Measurements from ENCODE around the gene PSMA6.
"Not testable (repeated sequence)": the region's sequence is repeated elsewhere in the genome, so short reads cannot be mapped to it uniquely, and the experiment has no call there.

The PSMA6 gene

DNA sequence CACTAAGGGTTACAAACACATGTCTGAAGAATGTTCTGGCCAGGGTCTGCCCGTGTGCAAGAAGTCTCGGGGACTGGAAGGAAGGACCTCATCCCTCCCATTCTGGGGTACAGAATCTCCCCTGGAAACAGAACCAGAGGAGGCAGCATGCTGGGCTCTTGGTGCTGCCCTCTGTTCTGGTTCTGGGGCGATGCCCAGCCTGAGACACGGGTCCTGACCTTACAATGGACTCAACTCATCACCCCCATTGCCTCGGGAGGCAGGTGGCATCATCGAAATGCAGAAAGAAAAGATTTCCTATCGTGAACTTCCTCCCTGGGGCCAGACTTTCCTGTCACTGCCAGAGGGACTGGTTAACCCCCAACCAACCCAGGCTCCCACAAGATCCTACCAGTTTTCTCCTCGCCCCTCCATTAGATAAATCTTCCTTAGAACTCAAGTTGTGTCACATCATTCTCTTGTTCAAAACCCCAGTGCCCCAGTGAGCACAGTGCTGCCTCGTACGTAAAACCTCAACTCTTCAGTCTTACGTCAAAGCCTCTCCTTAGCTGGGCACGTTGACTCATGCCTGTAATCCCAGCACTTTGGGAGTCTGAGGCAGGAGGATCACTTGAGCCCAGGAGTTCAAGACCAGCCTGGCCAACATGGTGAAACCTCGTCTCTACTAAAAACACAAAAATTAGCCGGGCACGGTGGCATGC, 52.1 kb downstream of the PSMA6 start:
- no peak for DNase-seq

GRCh38 chr14:35346738-35347322, 54.6 kb downstream of the PSMA6 start:
- no peak for DNase-seq

- DNase-seq = no peak
Observed at GRCh38 chr14:35347323-35348043, 55.3 kb downstream of the PSMA6 start.

GRCh38 chr14:35348044-35348380, 55.8 kb downstream of the PSMA6 start:
- DNase-seq = not testable (repeated sequence)

GRCh38 chr14:35349496-35350365, 57.5 kb downstream of the PSMA6 start:
- DNase-seq = no peak

DNA sequence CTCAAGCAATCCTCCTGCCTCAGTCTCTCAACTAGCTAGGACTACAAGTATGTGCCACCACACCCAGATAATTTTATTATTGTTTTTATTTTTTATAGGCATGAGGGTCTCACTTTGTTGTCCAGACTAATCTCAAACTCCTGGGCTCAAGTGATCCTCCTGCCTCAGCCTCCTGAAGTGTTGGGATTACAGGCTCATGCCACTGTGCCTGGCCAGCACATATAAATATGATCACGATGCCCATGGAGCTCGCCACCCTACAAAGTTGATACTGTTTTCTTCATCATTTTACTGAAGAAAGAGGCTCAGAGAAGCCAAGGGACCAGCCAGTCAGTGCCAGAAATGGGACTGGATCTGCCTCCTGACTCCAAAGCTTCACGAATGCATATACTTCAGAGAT, 59.3 kb downstream of the PSMA6 start:
- no peak for DNase-seq

GRCh38 chr14:35351897-35352273, 59.7 kb downstream of the PSMA6 start:
- no peak for DNase-seq

GRCh38 chr14:35352274-35353233, 60.4 kb downstream of the PSMA6 start:
- DNase-seq = no peak

GRCh38 chr14:35353409-35354172, 61.4 kb downstream of the PSMA6 start:
- no peak for DNase-seq

DNA sequence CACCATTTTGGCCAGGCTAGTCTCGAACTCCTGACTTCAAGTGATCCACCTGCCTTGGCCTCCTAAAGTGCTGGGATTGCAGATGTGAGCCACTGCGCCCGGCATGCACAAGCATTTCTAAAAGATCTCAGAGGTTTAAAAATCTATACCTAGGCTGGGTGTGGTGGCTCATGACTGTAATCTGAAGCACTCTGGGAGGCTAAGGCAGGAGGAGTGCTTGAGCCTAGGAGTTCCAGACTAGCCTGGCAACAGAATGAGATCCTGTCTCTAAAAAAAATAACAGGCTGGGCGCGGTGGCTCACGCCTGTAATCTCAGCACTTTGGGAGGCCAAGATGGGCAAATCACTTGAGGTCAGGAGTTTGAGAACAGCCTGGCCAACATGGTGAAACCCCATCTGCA, 63.1 kb downstream of the PSMA6 start:
- DNase-seq = not testable (repeated sequence)

DNA sequence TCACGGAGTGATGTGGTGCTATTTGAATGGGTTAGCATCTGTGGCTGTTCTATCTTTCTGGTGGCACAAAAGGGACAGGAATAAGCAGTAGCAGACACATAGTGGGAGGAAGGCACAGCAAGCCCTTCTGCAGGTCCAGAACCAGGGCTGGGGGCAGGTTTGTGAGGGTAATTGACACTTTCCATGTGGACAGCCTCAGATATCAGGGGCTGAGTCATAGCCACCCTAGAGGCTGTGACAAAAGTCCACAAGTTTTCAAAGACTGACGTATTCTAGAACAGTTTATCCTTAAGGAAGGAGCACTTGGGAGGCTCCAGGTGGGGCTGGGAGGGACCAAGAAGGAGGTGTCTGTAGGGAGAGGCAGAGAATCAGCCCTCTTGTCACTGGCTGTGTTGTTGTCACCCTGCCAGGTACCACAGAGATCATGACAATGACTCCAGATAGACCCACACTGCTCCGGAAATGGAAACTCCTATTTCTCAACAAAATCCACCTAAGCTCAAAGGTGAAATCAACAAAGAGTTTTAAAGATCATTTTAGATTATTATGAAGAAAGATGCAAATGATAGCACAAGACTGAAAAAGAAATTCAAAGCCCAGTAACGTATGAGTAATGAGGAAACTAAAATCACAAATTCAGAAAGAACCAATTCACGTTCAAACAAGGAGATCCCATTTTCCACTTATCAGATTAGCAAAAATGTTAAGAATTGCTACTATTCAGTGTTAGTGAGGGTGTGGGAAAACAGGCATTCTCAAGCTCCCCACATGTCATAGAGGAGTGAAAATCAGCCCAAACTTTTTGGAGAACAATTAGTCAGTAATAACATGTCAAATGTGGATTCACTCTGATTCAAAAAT, 64.0 kb downstream of the PSMA6 start:
- no peak for DNase-seq

GRCh38 chr14:35359655-35360054, 67.5 kb downstream of the PSMA6 start:
- not testable (repeated sequence) for DNase-seq

- no peak for DNase-seq
Observed at GRCh38 chr14:35361141-35361480, 68.9 kb downstream of the PSMA6 start.

- DNase-seq = no peak
Observed at GRCh38 chr14:35362450-35362849, 70.3 kb downstream of the PSMA6 start.

DNA sequence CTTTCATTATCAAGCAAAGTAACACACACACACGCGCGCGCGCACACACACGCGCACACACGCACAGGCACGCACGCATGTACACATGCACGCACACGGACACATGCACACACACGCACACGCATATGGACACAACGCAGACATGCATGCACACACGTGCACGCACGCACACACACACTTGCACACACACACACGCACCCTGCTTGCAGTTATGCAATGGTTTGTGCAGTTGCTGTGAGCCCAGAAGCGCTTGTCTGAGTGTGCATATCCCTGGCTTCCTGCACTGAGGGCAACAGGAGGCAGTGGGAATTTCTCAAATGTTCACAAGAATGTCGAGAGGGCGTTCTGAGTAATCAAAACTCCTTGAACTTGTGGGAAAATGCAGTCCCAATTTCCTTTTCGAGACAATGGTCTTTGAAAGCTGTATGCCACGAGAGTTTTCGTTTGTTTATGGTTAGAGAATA, 70.8 kb downstream of the PSMA6 start:
- no peak for DNase-seq

DNA sequence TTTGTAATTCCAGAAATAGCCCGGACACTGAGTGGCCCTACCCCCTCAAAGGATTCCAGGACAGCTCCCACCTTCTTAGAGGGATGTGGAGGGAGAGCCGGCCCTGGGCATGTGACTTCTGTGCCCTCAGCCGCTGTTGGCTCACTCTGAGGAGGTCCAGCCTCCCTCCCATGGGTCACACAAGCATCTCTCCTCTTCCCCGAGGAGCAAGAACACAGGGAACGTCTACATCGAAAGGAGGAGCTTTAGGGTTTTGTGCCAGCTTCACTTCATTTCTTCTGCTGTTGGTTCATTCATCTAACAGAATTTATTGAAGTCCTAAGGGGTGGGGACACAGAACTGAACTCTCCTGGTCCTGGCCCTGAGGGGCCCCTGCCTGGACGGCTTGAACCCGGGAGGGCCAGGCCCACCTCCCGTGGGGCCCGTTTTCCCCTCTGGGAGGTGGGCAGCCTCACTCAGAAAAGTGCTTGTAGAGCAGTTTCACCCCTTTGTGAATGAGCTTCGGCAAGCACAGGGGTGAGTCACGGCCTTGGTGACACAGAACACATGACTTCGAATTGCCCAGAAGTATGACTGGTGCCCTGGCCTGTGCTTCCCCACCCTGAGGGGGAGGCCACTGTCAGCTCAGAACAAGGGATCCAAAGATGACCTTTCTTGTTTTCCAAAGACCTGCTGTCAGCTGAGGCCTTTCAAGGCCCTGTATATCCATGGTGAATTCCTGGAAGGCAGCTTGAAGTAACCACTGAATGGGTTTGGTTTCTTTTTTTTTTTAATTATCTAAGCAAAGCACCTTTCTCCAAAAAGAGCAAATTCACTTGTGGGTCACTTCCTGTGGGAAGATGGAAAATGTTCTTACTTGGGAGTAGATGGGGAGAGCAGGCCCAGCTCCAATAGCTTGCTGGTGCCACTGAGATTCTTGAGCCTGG, 73.2 kb downstream of the PSMA6 start:
- peak; percentile 66 for DNase-seq

DNA sequence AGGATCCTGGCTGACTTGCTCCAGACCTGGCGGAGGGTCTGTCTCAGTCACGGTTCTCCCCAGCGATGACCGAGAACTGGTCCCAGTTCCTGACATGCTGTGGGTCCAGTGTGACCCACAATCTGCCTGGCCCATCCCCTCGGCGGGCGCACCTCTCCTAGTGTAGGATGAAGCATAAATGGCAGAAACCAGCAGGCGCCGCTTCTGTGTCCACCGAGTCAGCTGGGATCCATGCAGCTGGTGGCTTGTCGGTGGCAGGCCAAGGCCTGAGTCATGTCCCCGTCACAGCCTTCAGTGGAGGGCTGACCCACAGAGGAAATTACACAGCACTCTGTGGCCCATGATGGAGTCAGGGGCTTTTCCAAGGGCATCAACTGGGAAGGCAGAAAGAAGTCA, 73.9 kb downstream of the PSMA6 start:
- no peak for DNase-seq

GRCh38 chr14:35366521-35366976, 74.4 kb downstream of the PSMA6 start:
- no peak for DNase-seq

DNA sequence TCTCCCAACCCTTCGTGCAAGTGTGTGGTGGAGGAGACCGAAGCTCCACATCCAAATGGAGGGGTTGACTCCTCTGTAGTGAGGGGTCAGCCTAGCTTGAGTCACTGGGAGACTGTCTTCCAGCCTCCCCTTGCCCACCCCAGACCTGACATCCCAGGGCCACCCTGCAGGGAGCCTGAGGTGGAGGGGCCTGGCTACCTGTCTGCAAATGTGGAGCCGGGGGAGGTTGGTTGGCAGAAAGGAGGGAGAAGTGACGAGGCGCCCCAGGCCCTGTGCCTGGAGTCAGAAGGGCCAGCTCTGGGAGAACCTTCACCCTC, 74.8 kb downstream of the PSMA6 start:
- no peak for DNase-seq

All from fibroblast of upper back skin (primary cell).